ENCODE measurements around the gene WNT3A. TPM values are rescaled to one million over a fixed set of nuclear protein-coding genes. Genes with fewer than 3 reads are reported as not detected.

WNT3A gene
- total and polyA plus RNA-seq, 9 donors: not detected

- peak in 2 of 5 donors; percentile 7 to 25 for DNase-seq
- TF ChIP-seq POLR2A (IDR thresholded peaks at IDR 0.05) (no peak), CTCF (IDR thresholded peaks at IDR 0.05) (no peak), EP300 (IDR thresholded peaks at IDR 0.05) (no peak)
- WGBS, 3 donors: 5 to 7% (median 6%) methylated on average over 52 to 80 of the region's 80 CpGs
- H3K36me3 ChIP-seq: no peaks in the 10 kb centered on the region
- intact Hi-C loops (cut with DNase I): no loop called here
- no peaks in the 10 kb centered on the region for H3K27me3 ChIP-seq
- no peak overlapping the region for H3K27ac ChIP-seq
- no peak overlapping the region for H3K4me3 ChIP-seq
- H3K9me3 ChIP-seq: no peaks in the 10 kb centered on the region
- peaks cover 1% of the 10 kb centered on the region for H3K4me1 ChIP-seq (ENCODE audit: insufficient read depth)
These were observed 30.9 kb downstream of the WNT3A start for GRCh38 chr1:228037401-228038386.

GRCh38 chr1:228038387-228039005 lies 31.7 kb downstream of the WNT3A start:
- intact Hi-C loops (cut with DNase I): no loop called here
- Histone ChIP-seq H3K27me3 (no peaks in the 10 kb centered on the region), H3K27ac (no peak overlapping the region), H3K36me3 (no peaks in the 10 kb centered on the region), H3K4me3 (no peak overlapping the region), H3K4me1 (ENCODE audit: insufficient read depth) (peaks cover 1% of the 10 kb centered on the region), H3K9me3 (no peaks in the 10 kb centered on the region)
- DNase-seq: peak in 2 of 5 donors; percentile 5 to 8
- TF ChIP-seq POLR2A (IDR thresholded peaks at IDR 0.05) (no peak), EP300 (IDR thresholded peaks at IDR 0.05) (no peak), CTCF (IDR thresholded peaks at IDR 0.05) (no peak)
- 65 to 81% (median 67%) methylated on average over 9 to 11 of the region's 11 CpGs for WGBS, 3 donors

- TF ChIP-seq CTCF (IDR thresholded peaks at IDR 0.05) (no peak), POLR2A (IDR thresholded peaks at IDR 0.05) (no peak), EP300 (IDR thresholded peaks at IDR 0.05) (no peak)
- Histone ChIP-seq H3K36me3 (no peaks in the 10 kb centered on the region), H3K9me3 (no peaks in the 10 kb centered on the region), H3K27ac (no peak overlapping the region), H3K4me1 (ENCODE audit: insufficient read depth) (peaks cover 1% of the 10 kb centered on the region), H3K27me3 (no peaks in the 10 kb centered on the region), H3K4me3 (no peak overlapping the region)
- 75 to 76% (median 76%) methylated on average over 8 of the region's 8 CpGs for WGBS, 3 donors
- peak in 2 of 5 donors; percentile 4 to 8 for DNase-seq
- intact Hi-C loops (cut with DNase I): no loop called here
These were observed 32.5 kb downstream of the WNT3A start for GRCh38 chr1:228039006-228039903.

GRCh38 chr1:228039986-228040385 lies 33.2 kb downstream of the WNT3A start:
- Histone ChIP-seq H3K9me3 (no peaks in the 10 kb centered on the region), H3K27me3 (no peaks in the 10 kb centered on the region), H3K36me3 (no peaks in the 10 kb centered on the region), H3K4me3 (no peak overlapping the region), H3K27ac (no peak overlapping the region), H3K4me1 (ENCODE audit: insufficient read depth) (peaks cover 1% of the 10 kb centered on the region)
- TF ChIP-seq CTCF (IDR thresholded peaks at IDR 0.05) (no peak), EP300 (IDR thresholded peaks at IDR 0.05) (no peak), POLR2A (IDR thresholded peaks at IDR 0.05) (no peak)
- DNase-seq: peak in 2 of 5 donors; percentile 1 to 7
- 70 to 81% (median 80%) methylated on average over 3 of the region's 3 CpGs for WGBS, 3 donors
- intact Hi-C loops (cut with DNase I): no loop called here
